HS-5 (cell line): ENCODE measurements around the gene DYNC1LI1.

Source experiments
- DNase-seq: peaks from one replicate; pipeline ENCODE4 v3.0.0-alpha.2; 2012; ENCODE audit warnings: low read depth

Gene DYNC1LI1

GRCh38 chr3:32492684-32493436 is 77.8 kb downstream of the DYNC1LI1 start:
- DNase-seq: no peak

- no peak for DNase-seq
Measured at GRCh38 chr3:32488474-32489008, 82.1 kb downstream of the DYNC1LI1 start.

GRCh38 chr3:32487781-32488473 is 82.7 kb downstream of the DYNC1LI1 start:
- DNase-seq: no peak

GRCh38 chr3:32484436-32484835 is 86.2 kb downstream of the DYNC1LI1 start:
- no peak for DNase-seq

- no peak for DNase-seq
Measured at GRCh38 chr3:32483772-32484171, 86.9 kb downstream of the DYNC1LI1 start.

GRCh38 chr3:32482693-32483092 is 88.0 kb downstream of the DYNC1LI1 start:
- no peak for DNase-seq

- no peak for DNase-seq
Measured at GRCh38 chr3:32481791-32482631, 88.6 kb downstream of the DYNC1LI1 start.

GRCh38 chr3:32480604-32481003 is 90.1 kb downstream of the DYNC1LI1 start:
- no peak for DNase-seq
